Astrocyte (in vitro differentiated cells and primary cell): ENCODE measurements around the gene HAGHL. TPM values are rescaled to one million over a fixed set of nuclear protein-coding genes. Genes with fewer than 3 reads are reported as not detected.

Source experiments
- DNase-seq: peaks from one replicate; pipeline ENCODE4 v3.0.0-alpha.2; 2010; ENCODE audit warnings: low read depth
- FAIRE-seq: peaks from 2 replicates; lab custom pipeline; 2011; peaks lifted over from hg19 to GRCh38; lab: Jason Lieb, UNC
- H2AFZ ChIP-seq: 2 replicates; pipeline ENCODE4 v1.6.0; 2012; ENCODE audit warnings: low read depth, low read length, inconsistent platforms
- H3K27ac ChIP-seq: 2 replicates; pipeline ENCODE4 v1.5.1; 2011; ENCODE audit warnings: low read depth, low read length, inconsistent platforms
- H3K27me3 ChIP-seq: 2 replicates; pipeline ENCODE4 v1.6.0; 2011; ENCODE audit warnings: low read length, inconsistent platforms; ENCODE audit not compliant: insufficient read depth
- H3K36me3 ChIP-seq: 2 replicates; pipeline ENCODE4 v1.5.1; 2011; ENCODE audit warnings: low read length, inconsistent platforms; ENCODE audit not compliant: insufficient read depth
- H3K4me1 ChIP-seq: 2 replicates; pipeline ENCODE4 v1.5.1; 2011; ENCODE audit warnings: low read length, inconsistent platforms; ENCODE audit not compliant: insufficient read depth
- H3K4me2 ChIP-seq: 2 replicates; pipeline ENCODE4 v1.6.0; 2012; ENCODE audit warnings: low read length, inconsistent platforms
- H3K4me3 ChIP-seq: 2 replicates; pipeline ENCODE4 v1.5.1; 2011; ENCODE audit warnings: low read depth, mild to moderate bottlenecking, low read length, inconsistent platforms; ENCODE audit not compliant: insufficient read depth
- H3K79me2 ChIP-seq: 2 replicates; pipeline ENCODE4 v1.6.0; 2012; ENCODE audit warnings: mild to moderate bottlenecking, low read length, inconsistent platforms; ENCODE audit not compliant: insufficient read depth
- H3K9ac ChIP-seq: 2 replicates; pipeline ENCODE4 v1.6.0; 2012; ENCODE audit warnings: mild to moderate bottlenecking, low read length, inconsistent platforms
- H3K9me3 ChIP-seq: 2 replicates; pipeline ENCODE4 v1.5.1; 2012; ENCODE audit warnings: low read depth, mild to moderate bottlenecking, low read length, inconsistent platforms; ENCODE audit not compliant: insufficient read depth
- H4K20me1 ChIP-seq: 2 replicates; pipeline ENCODE4 v1.6.0; 2012; ENCODE audit warnings: low read length, inconsistent platforms; ENCODE audit not compliant: insufficient read depth
- H3K27ac Mint-ChIP-seq: one replicate; pipeline ENCODE4 v1.8.0; 2021; ENCODE audit warnings: mild to moderate bottlenecking, mixed read lengths; ENCODE audit not compliant: unreplicated experiment
- H3K27me3 Mint-ChIP-seq: one replicate; pipeline ENCODE4 v1.8.0; 2021; ENCODE audit warnings: low read depth, mixed read lengths; ENCODE audit not compliant: unreplicated experiment
- H3K36me3 Mint-ChIP-seq: one replicate; pipeline ENCODE4 v1.8.0; 2021; ENCODE audit warnings: low read depth, mixed read lengths; ENCODE audit not compliant: unreplicated experiment
- H3K4me1 Mint-ChIP-seq: one replicate; pipeline ENCODE4 v1.8.0; 2021; ENCODE audit warnings: low read depth, mixed read lengths; ENCODE audit not compliant: unreplicated experiment
- H3K4me3 Mint-ChIP-seq: one replicate; pipeline ENCODE4 v1.8.0; 2021; ENCODE audit warnings: mild to moderate bottlenecking, moderate library complexity, mixed read lengths; ENCODE audit not compliant: unreplicated experiment
- H3K9me3 Mint-ChIP-seq: one replicate; pipeline ENCODE4 v1.8.0; 2021; ENCODE audit warnings: mild to moderate bottlenecking, mixed read lengths; ENCODE audit not compliant: unreplicated experiment
- EZH2 ChIP-seq: IDR thresholded peaks from 2 replicates; pipeline ENCODE4 v1.6.1; 2012; ENCODE audit warnings: mild to moderate bottlenecking, low read length, inconsistent platforms; ENCODE audit not compliant: insufficient read depth
- total RNA-seq: library from RNA; stranded (reverse); gene quantifications from 2 replicates; pipeline ENCODE4 v1.2.1, GENCODE V29; 2021
- TF ChIP-seq, protein P1 (sequence below): IDR thresholded peaks from 2 replicates; pipeline ENCODE4 v1.5.1; 2011; ENCODE audit warnings: low read depth, mild to moderate bottlenecking, inconsistent platforms, low read length, moderate library complexity; ENCODE audit not compliant: insufficient read depth

HAGHL gene
- total RNA-seq, 1 donor from 2014 or later: 15.5 TPM

DNA sequence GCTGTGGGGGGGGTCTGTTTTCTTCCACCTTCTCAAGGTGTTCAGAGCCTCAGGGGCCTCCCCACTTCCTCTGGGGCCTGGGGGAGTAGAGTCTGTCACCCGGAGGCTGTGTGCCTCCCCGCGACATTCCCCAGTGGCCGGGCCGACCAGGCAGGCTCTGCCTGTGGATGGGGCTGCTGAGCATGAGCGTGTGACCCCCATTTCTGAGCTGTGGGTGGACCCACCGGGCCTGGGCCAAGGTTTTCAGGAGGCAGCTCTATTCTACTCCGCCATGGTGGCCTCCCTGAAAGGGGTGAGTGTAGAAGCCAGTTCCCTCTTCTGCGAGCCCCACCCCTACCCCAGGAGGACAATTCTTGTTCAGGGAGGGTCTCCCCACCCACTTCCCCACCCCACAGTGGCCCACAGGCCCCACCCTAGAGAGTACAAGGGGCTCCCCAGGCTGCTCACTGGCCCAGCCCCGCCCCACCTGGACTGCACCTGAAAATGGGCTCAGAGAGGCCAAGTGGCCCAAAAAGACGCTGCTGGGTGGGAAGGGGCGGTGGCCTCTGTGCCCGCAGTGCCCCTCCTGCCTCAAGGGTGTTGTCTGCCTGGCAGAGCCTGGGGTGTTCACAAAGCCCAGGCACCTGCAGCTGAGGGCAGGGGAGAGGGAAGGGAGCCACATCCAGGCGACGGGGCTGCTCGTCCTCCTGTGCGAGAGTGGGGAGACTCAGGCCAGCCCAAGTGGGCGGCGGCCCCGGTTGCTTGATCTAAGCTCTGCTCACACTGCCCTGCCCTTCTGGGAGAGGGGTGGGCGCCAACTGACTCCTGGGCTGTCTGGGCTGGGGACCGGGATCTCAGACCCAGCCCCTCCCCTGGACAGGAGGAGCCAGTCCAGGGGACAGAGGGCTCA lies 35.0 kb downstream of the HAGHL start:
- Histone ChIP-seq H3K27ac (no peak overlapping the region), H3K9me3 (no peaks in the 10 kb centered on the region), H4K20me1 (no peaks in the 10 kb centered on the region), H3K4me3 (no peak overlapping the region), H3K36me3 (no peaks in the 10 kb centered on the region), H3K27me3 (no peaks in the 10 kb centered on the region), H3K9ac (no peak overlapping the region), H3K4me1 (peaks cover 7% of the 10 kb centered on the region), H3K4me2 (no peak overlapping the region), H2AFZ (no peak overlapping the region), H3K79me2 (no peaks in the 10 kb centered on the region)
- DNase-seq (no peak), FAIRE-seq (no peak)
- H3K27ac Mint-ChIP-seq: no peak overlapping the region
- no peak overlapping the region for H3K4me3 Mint-ChIP-seq
- H3K27me3 Mint-ChIP-seq: peaks cover 6% of the 10 kb centered on the region
- H3K4me1 Mint-ChIP-seq: no peaks in the 10 kb centered on the region
- H3K36me3 Mint-ChIP-seq: peaks cover 3% of the 10 kb centered on the region
- TF ChIP-seq EZH2: no peak
- TF ChIP-seq, protein P1, sequence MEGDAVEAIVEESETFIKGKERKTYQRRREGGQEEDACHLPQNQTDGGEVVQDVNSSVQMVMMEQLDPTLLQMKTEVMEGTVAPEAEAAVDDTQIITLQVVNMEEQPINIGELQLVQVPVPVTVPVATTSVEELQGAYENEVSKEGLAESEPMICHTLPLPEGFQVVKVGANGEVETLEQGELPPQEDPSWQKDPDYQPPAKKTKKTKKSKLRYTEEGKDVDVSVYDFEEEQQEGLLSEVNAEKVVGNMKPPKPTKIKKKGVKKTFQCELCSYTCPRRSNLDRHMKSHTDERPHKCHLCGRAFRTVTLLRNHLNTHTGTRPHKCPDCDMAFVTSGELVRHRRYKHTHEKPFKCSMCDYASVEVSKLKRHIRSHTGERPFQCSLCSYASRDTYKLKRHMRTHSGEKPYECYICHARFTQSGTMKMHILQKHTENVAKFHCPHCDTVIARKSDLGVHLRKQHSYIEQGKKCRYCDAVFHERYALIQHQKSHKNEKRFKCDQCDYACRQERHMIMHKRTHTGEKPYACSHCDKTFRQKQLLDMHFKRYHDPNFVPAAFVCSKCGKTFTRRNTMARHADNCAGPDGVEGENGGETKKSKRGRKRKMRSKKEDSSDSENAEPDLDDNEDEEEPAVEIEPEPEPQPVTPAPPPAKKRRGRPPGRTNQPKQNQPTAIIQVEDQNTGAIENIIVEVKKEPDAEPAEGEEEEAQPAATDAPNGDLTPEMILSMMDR: no peak
- H3K9me3 Mint-ChIP-seq: no peaks in the 10 kb centered on the region

DNA sequence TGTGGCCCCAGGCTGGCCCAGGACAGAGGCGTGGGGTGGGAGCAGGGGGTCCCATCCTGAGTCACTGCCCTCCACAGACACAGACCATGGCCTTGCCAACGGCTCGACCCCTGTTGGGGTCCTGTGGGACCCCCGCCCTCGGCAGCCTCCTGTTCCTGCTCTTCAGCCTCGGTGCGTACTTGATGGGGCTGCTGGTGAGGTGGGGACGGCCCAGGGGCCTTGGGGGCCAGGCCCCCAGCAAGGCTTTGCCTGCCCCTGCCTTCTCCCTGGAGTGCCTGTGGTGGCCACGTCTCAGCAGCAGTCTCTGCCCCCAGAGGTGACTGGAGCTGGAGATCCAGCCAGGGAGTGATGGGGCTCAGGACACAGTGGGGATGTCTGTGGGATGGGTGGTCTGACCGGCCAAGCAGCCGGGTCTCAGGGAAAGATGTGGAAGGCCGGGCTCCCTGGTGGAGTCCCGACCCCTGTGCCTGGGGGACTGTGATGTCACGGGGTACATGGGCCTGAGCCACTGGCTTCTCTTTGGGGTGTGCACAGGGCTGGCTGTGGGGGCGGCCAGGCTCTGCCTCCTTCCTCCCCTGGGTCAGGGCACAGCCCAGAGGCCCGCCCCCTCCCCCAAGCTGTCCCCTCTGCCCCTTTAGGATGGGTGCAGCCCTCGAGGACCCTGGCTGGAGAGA lies 35.8 kb downstream of the HAGHL start:
- no peak for DNase-seq
- peaks cover 6% of the 10 kb centered on the region for H3K27me3 Mint-ChIP-seq

More for the DNA sequence above, 35.8 kb downstream of the HAGHL start:
- Histone ChIP-seq H2AFZ (no peak overlapping the region), H3K36me3 (no peaks in the 10 kb centered on the region), H3K4me1 (peaks cover 7% of the 10 kb centered on the region), H3K4me3 (no peak overlapping the region), H3K27ac (no peak overlapping the region), H3K27me3 (no peaks in the 10 kb centered on the region), H3K9ac (no peak overlapping the region), H3K4me2 (no peak overlapping the region), H3K9me3 (no peaks in the 10 kb centered on the region), H4K20me1 (no peaks in the 10 kb centered on the region), H3K79me2 (no peaks in the 10 kb centered on the region)
- Mint-ChIP-seq H3K36me3 (peaks cover 3% of the 10 kb centered on the region), H3K4me3 (no peak overlapping the region), H3K4me1 (no peaks in the 10 kb centered on the region), H3K27ac (no peak overlapping the region), H3K9me3 (no peaks in the 10 kb centered on the region)
- FAIRE-seq: no peak
- TF ChIP-seq, protein P1: no peak
- no peak for TF ChIP-seq EZH2
